Measurements from ENCODE around the gene C11orf68.

The C11orf68 gene

GRCh38 chr11:65915821-65916251, 3.0 kb downstream of the C11orf68 start (continued):
- no peak for TF ChIP-seq ZNF518A (tag by site-specific recombination; conservative IDR thresholded peaks at IDR 0.05; ENCODE audit: low read depth)
- no peak for TF ChIP-seq EGR2 (tag by site-specific recombination; IDR thresholded peaks at IDR 0.05; ENCODE audit: low read depth)
- TF ChIP-seq ZNF132 (tag by site-specific recombination; IDR thresholded peaks at IDR 0.05; ENCODE audit: borderline replicate concordance): no peak
- no peak for TF ChIP-seq ZNF792 (tag by site-specific recombination; IDR thresholded peaks at IDR 0.05)
- TF ChIP-seq ZNF324 (tag by site-specific recombination; IDR thresholded peaks at IDR 0.05): peak; percentile 34; the same call in 1 of the 2 replicates
- no peak for TF ChIP-seq ZNF211 (tag by site-specific recombination; IDR thresholded peaks at IDR 0.05; ENCODE audit: low read depth)
- no peak for TF ChIP-seq SCRT2 (tag by site-specific recombination; IDR thresholded peaks at IDR 0.05)
- TF ChIP-seq WT1 (tag by site-specific recombination; IDR thresholded peaks at IDR 0.05): peak; percentile 35; the same call in 1 of the 2 replicates
- TF ChIP-seq ZNF561 (tag by site-specific recombination; IDR thresholded peaks at IDR 0.05; ENCODE audit: borderline replicate concordance): no peak
- no peak for TF ChIP-seq ZNF621 (tag by site-specific recombination; IDR thresholded peaks at IDR 0.05)
- TF ChIP-seq ZNF664 (tag by site-specific recombination; IDR thresholded peaks at IDR 0.05): no peak
- no peak for TF ChIP-seq ZNF433 (tag by site-specific recombination; IDR thresholded peaks at IDR 0.05; ENCODE audit: low read depth)
- no peak for TF ChIP-seq ZNF76 (tag by site-specific recombination; IDR thresholded peaks at IDR 0.05; ENCODE audit: borderline replicate concordance, low read depth)
- no peak for TF ChIP-seq AEBP2 (tag by site-specific recombination; IDR thresholded peaks at IDR 0.05; ENCODE audit: borderline replicate concordance)
- no peak for TF ChIP-seq HOXC10 (CRISPR knock-in tag; IDR thresholded peaks at IDR 0.05)
- TF ChIP-seq ZEB2 (tag by site-specific recombination; IDR thresholded peaks at IDR 0.05): peak; percentile 95
- TF ChIP-seq ZNF521 (tag by site-specific recombination; IDR thresholded peaks at IDR 0.05): no peak
- TF ChIP-seq ZFP37 (tag by site-specific recombination; IDR thresholded peaks at IDR 0.05): 0 out of 2 replicates have a peak, but pooled peaks have one; percentile 45
- no peak for TF ChIP-seq ZNF785 (tag by site-specific recombination; IDR thresholded peaks at IDR 0.05)
- TF ChIP-seq ZSCAN16 (tag by site-specific recombination; IDR thresholded peaks at IDR 0.05): no peak
- TF ChIP-seq ZNF341 (tag by site-specific recombination; IDR thresholded peaks at IDR 0.05; ENCODE audit: low read depth): no peak
- TF ChIP-seq ZNF510 (tag by site-specific recombination; IDR thresholded peaks at IDR 0.05; ENCODE audit: insufficient replicate concordance): no peak
- TF ChIP-seq ZNF223 (tag by site-specific recombination; IDR thresholded peaks at IDR 0.05): no peak
- no peak for TF ChIP-seq YY1 (tag by site-specific recombination; IDR thresholded peaks at IDR 0.05)
- TF ChIP-seq ZBTB8A (tag by site-specific recombination; IDR thresholded peaks at IDR 0.05): peak; percentile 32; the same call in 1 of the 2 replicates
- peak; percentile 47; the same call in 1 of the 2 replicates for TF ChIP-seq ZBTB20 (tag by site-specific recombination; IDR thresholded peaks at IDR 0.05)
- TF ChIP-seq MEIS1 (CRISPR knock-in tag; IDR thresholded peaks at IDR 0.05; ENCODE audit: borderline replicate concordance): no peak
- no peak for TF ChIP-seq ZNF266 (tag by site-specific recombination; IDR thresholded peaks at IDR 0.05; ENCODE audit: low read depth)
- no peak for TF ChIP-seq SCRT1 (tag by site-specific recombination; IDR thresholded peaks at IDR 0.05; ENCODE audit: borderline replicate concordance)
- no peak for TF ChIP-seq ZNF626 (tag by site-specific recombination; IDR thresholded peaks at IDR 0.05)
- no peak for TF ChIP-seq PBX3 (CRISPR knock-in tag; IDR thresholded peaks at IDR 0.05)
- no peak for TF ChIP-seq ZNF558 (tag by site-specific recombination; IDR thresholded peaks at IDR 0.05)
- TF ChIP-seq ZNF18 (tag by site-specific recombination; IDR thresholded peaks at IDR 0.05): no peak

All from HEK293 (cell line).